Measurements from ENCODE around the gene C1QTNF3.

C1QTNF3 gene

DNA sequence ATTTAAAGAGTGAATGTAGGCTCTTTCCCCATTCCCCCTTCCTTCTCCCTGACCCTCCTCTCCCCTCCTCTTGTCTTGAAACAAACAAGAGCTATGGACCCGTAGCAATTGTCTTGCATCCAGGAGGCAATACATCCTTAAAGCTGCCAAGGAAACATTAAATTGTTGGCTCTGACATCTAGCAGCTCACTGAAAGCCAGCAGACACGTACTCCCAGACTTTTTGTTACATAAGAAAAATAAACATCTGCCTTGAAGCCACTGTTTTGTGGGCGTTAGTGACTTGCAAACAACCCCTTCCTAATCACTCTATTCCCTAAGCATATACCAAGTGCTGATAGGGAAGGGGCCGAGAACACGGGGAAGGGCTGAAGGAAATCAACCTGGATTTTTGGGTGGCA lies 67.2 kb downstream of the C1QTNF3 start:
- in situ Hi-C loops (cut with HindIII; ENCODE audit: low sequenced_read_pairs) = no loop called here
- H3K4me3 ChIP-seq (ENCODE audit: low read depth, low read length) = no peak overlapping the region
- TF ChIP-seq, protein P1, sequence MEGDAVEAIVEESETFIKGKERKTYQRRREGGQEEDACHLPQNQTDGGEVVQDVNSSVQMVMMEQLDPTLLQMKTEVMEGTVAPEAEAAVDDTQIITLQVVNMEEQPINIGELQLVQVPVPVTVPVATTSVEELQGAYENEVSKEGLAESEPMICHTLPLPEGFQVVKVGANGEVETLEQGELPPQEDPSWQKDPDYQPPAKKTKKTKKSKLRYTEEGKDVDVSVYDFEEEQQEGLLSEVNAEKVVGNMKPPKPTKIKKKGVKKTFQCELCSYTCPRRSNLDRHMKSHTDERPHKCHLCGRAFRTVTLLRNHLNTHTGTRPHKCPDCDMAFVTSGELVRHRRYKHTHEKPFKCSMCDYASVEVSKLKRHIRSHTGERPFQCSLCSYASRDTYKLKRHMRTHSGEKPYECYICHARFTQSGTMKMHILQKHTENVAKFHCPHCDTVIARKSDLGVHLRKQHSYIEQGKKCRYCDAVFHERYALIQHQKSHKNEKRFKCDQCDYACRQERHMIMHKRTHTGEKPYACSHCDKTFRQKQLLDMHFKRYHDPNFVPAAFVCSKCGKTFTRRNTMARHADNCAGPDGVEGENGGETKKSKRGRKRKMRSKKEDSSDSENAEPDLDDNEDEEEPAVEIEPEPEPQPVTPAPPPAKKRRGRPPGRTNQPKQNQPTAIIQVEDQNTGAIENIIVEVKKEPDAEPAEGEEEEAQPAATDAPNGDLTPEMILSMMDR (IDR thresholded peaks at IDR 0.05; ENCODE audit: low read depth, low read length) = no peak
- DNase-seq (ENCODE audit: low read depth, low spot score) = peak; percentile 17

DNA sequence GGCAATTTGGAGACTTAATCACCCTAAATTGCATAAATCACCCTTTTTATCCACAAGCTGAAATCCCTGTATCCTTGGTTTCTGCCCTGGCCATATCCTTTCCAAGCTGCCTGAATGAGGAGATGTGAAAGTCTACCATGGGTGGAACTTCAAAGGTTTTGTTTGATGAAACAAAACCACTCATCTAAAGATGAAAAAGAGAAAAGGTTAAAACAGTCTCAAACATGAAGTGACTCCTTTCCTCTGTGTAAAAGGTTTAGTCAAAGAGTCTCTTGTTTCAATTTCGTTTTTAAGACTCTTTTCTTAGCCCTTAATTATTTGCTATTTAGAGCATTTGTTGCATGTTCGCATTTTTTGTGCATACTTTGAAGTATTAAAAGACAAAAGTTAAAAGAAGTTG lies 69.7 kb downstream of the C1QTNF3 start:
- in situ Hi-C loops (cut with HindIII; ENCODE audit: low sequenced_read_pairs) = no loop called here
- H3K4me3 ChIP-seq (ENCODE audit: low read depth, low read length) = no peak overlapping the region
- DNase-seq (ENCODE audit: low read depth, low spot score) = no peak
- TF ChIP-seq, protein P1 (IDR thresholded peaks at IDR 0.05; ENCODE audit: low read depth, low read length) = no peak

DNA sequence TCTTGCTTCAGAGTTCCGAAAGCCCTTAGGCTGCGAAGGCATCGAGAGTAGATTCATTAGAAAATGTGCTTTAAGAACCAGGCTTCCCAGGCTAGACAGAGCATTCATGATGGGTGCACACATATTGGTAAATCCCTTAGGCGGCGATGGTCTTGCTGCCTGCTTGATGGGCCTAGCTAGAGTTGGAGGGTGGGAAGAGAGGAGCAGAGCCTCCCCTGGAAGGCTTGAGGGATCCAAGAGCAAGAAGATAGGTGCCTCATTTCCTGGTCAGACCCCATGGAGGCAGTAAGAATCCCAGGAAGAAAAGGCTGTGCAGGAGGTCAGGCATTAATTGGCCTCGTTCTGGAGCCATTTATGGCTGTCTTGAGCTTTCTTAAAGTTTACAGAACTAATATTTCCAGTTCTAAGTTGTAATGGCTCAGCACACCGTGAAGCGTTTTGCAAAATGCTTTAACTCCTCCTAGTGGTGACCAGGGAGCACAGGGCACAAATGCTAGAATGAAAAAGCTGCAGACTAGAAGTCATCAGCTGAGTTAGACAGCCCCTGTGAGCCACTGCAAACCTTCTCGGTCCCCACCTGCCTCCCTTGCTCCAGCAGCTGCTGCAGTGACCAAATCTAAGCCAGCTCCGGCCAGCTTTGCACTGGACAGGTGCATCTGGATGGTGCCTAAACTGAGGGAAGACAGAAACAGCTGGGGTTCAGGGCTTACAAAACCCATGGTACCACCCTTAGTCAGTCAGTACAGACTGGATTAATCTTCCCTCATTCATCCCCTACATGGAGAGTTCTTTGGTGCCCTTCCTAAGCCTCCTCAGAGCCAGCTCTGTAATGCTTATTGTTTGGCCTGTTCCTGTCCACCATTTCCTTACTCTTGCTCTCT lies 73.2 kb downstream of the C1QTNF3 start:
- H3K4me3 ChIP-seq (ENCODE audit: low read depth, low read length) = no peak overlapping the region
- in situ Hi-C loops (cut with HindIII; ENCODE audit: low sequenced_read_pairs) = no loop called here
- peak; percentile 67 for DNase-seq (ENCODE audit: low read depth, low spot score)
- TF ChIP-seq, protein P1 (IDR thresholded peaks at IDR 0.05; ENCODE audit: low read depth, low read length) = peak; percentile 93

DNA sequence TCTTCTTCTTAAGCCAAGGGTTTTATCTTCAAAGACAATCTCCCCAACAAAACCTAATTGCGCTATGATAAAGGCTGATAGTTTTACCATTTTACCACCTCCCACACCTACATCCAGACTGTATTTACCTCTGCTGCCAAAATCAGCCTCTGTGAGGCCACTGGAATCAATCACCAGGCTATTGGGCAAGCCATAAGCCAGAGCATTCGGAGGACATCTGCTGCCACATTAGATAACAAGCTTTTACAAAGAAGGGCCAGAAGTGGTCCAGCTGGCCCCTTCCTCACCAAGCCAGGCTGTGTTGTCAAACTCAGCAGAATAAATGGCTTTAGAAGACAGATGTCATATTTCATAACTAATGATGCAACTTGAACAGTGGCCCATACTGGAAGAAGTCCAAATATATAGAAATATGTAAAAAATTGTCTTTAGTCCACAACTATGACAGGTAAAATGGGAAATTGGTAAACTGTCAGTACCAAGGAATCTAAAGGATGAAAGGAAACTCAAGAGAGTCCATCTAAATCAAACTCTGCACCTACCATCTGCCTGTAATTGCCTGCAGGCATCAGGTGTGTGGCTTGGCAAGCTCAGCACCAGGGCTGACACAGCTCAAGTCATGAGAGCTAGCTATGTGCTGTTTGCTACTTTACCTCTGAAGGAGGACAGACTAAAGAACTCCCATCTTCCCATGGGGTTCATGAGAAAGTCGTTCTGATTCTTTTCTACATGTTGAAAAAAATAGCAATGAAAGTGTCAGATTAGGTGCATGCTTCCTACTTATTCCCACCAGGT lies 74.6 kb downstream of the C1QTNF3 start:
- H3K4me3 ChIP-seq (ENCODE audit: low read depth, low read length) = no peak overlapping the region
- TF ChIP-seq, protein P1 (IDR thresholded peaks at IDR 0.05; ENCODE audit: low read depth, low read length) = no peak
- DNase-seq (ENCODE audit: low read depth, low spot score) = no peak
- in situ Hi-C loops (cut with HindIII; ENCODE audit: low sequenced_read_pairs) = no loop called here
